Hematopoietic multipotent progenitor cell (in vitro differentiated cells): ENCODE measurements around the gene SSH3. TPM values are rescaled to one million over a fixed set of nuclear protein-coding genes. Genes with fewer than 3 reads are reported as not detected.
"Not testable (repeated sequence)": the region's sequence is repeated elsewhere in the genome, so short reads cannot be mapped to it uniquely, and the experiment has no call there.

Experiments
- DNase-seq, 3 donors: peaks; one replicate each; pipeline ENCODE4 v3.0.0-alpha.2; 2011 to 2015; ENCODE audit warnings: low read depth in 2 of 3, low spot score in 2 of 3
- total RNA-seq: library from RNA; depleted of rRNA; stranded (reverse); fragments of >200 nt; gene quantifications from one replicate; pipeline ENCODE4 v1.2.3, GENCODE V29; 2012

Gene SSH3
- total RNA-seq, 1 donor: 28.0 TPM

GRCh38 chr11:67308031-67308866, 4.9 kb downstream of the SSH3 start:
- DNase-seq: no peak

- no peak for DNase-seq
Measured at GRCh38 chr11:67309166-67309565, 5.8 kb downstream of the SSH3 start.

- DNase-seq: no peak
Measured at GRCh38 chr11:67309661-67310061, 6.3 kb downstream of the SSH3 start.

GRCh38 chr11:67310246-67311050, 7.1 kb downstream of the SSH3 start:
- DNase-seq: no peak

- no peak for DNase-seq
Measured at GRCh38 chr11:67311051-67311555, 7.8 kb downstream of the SSH3 start.

- DNase-seq: no peak
Measured at GRCh38 chr11:67311556-67312082, 8.3 kb downstream of the SSH3 start.

- peak in 1 of 3 donors; percentile 26 for DNase-seq
Measured at GRCh38 chr11:67312187-67313021, 9.1 kb downstream of the SSH3 start.

- no peak for DNase-seq
Measured at GRCh38 chr11:67313125-67313890, 10.0 kb downstream of the SSH3 start.

- no peak for DNase-seq
Measured at GRCh38 chr11:67314218-67314617, 10.9 kb downstream of the SSH3 start.

- no peak for DNase-seq
Measured at GRCh38 chr11:67315325-67315909, 12.1 kb downstream of the SSH3 start.

GRCh38 chr11:67316882-67317204, 13.5 kb downstream of the SSH3 start:
- DNase-seq: no peak

GRCh38 chr11:67317205-67317887, 14.0 kb downstream of the SSH3 start:
- DNase-seq: peak; percentile 97 to 99 (median 99)

GRCh38 chr11:67317888-67318555, 14.7 kb downstream of the SSH3 start:
- no peak for DNase-seq

- not testable (repeated sequence) for DNase-seq
Measured at GRCh38 chr11:67318876-67319275, 15.5 kb downstream of the SSH3 start.

- DNase-seq: no peak
Measured at GRCh38 chr11:67320011-67320410, 16.7 kb downstream of the SSH3 start.

GRCh38 chr11:67320691-67321090, 17.4 kb downstream of the SSH3 start:
- no peak for DNase-seq

- no peak for DNase-seq
Measured at GRCh38 chr11:67321313-67321871, 18.1 kb downstream of the SSH3 start.

- DNase-seq: no peak
Measured at GRCh38 chr11:67322049-67322448, 18.7 kb downstream of the SSH3 start.
